DMS 273 (cell line): ENCODE results near the gene KCTD12.
"Not testable (repeated sequence)": the region's sequence is repeated elsewhere in the genome, so short reads cannot be mapped to it uniquely, and the experiment has no call there.

Source experiments
- DNase-seq: peaks from one replicate; lab custom pipeline; 2025; ENCODE audit not compliant: unreplicated experiment; lab: John Stamatoyannopoulos, UW

KCTD12 gene

DNA sequence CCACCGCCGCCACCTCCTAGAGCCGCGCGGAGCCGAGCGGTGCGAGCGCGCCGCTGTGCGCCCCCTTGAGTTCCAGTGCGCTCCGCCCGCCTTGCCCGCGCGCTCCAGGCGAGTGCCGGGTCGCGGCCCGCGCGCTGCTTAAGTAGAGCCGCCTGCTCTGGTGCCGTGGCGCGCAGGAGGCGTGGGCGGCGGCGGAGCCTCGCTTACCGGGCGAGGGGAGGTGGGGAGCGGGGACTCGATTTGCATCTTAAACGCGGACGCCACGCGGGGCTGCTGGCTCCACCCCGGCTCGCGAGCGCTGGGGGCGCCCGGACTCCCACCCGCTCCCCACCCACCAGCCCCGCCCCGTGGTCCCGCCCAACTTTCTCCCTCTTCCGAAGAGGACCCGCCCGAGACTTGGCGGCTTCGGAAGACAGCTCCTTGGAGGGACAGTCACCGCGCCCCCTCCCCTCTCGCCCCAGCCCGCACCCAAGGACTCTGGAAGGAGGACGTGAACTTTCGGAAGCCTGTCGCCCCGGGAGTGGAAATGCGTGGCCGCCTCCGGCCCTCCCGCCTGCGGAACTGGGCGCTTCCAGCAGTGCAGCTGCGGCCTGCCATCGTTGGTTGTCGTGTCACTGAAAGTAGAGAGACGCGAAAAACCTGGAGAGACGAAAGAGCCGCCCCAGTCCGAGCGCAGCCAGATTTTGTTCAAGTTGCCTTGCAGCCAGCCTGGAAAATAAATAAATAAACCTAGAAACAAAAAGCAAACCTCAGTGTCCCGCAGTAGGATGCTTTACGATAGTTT is at the start of gene KCTD12:
KCTD12 (minus strand) TSS at position 114 of the 784 bp plus-strand sequence. CDS start 257 bp downstream, outside the sequence.
- DNase-seq, result peak; percentile 88

DNA sequence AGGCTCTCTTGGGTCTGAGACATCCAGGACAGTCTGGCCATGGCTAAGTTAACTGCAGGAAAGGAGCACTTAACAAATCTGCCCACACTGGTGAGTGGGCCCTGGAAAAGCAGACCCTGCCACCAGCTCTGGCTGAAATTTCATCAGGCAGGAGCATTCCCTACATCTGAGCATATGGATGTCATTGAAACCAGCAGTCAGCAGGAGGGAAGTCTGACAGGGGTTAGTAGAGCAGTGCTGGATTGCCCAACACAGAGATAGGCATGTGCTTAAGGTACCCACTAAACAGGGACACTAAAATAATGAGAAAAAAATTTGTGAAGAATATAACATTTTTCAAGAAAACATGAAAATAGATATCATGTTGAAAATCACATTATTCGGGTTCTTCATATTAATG is 48.5 kb upstream of the KCTD12 start:
- peak; percentile 24 for DNase-seq

DNA sequence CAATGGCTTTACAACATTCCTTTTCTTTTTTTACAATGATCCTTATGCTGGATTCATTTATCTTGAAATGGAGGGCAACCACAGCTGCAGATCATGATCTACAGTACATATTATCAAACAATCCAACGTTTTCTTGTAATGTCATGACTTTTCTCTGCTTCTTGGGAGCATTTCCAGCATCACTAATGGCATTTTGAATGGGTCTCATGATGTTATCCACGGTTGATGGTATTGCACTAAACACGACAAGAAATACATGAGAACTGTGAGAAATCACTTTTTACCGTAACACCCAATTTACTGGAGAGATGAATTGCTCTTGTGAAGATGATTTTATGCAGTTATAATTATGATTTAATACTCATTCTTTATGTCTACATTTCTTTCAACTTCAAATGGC is 45.9 kb upstream of the KCTD12 start:
- no peak for DNase-seq

DNA sequence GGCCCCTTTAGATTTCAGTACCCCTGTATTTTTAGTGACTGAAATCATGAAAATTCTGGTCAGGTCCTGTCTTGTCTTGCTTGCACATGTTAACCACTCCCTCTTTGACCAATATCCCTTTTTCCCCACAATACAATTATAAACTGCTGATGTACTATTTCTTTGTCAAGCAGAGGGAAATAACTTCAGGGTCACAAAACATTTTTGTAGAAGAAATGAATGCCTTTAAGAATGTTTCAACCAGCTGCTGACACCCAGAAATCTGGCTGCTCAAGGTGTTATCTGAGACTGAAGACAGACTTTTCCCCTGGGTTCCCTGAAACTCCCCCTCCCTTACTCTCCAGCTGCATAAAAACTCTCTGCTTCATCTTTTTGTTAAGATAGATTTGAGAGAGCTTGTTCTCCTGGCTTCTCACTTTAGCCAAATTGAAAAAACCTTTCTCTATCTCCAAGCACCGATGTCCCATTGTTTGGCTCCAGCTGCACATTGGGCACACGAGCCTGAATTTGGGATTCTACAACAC is 43.7 kb upstream of the KCTD12 start:
- DNase-seq, result no peak

DNA sequence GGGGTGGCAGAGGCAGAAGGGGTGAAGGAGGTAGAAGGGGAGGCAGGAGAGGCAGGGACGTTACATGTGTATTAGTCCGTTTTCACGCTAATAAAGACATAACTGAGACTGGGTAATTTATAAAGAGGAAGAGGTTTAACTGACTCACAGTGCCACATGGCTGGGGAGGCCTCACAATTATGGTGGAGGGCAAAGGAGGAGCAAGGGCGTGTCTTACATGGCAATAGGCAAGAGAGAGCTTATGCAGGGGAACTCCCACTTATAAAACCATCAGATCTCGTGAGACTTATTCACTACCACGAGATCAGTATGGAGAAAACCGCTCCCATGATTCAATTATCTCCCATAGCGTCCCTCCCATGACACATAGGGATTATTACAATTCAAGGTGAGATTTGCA is 43.1 kb upstream of the KCTD12 start:
- DNase-seq, result no peak

DNA sequence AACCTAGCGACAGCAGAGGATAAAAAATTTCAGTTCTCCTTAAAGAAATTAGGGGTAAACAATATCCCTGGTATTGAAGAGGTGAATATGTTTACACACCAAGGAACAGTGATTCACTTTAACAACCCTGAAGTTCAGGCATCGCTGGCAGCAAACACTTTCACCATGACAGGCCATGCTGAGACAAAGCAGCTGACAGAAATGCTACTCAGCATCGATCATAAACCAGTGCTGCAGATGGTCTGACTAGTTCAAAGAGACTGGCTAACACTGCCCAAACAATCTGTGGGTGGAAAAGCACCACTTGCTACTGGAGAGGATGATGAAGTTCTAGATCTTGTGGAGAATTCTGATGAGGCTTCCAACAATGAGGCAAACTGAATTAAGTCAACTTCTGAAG is 42.3 kb upstream of the KCTD12 start:
- no peak for DNase-seq

DNA sequence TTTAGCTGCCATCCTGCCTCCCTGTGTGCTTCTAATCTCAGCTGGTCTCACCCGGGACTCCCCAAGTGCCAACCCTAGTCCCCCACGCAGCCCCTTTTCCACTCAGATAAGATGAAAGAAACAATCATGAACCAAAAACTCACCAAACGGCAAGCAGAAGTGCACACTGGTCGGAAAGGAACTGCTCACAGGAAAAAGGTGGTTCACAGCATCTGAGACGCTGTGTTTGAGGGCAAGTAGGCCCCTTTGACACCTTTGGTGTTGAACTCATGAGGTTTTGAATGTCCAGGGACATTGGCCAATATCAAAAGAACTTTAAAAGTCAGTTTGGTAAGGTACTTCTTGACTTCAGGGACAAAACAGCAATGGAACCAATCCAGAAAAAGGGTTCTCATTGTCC is 41.8 kb upstream of the KCTD12 start:
- DNase-seq, result no peak

DNA sequence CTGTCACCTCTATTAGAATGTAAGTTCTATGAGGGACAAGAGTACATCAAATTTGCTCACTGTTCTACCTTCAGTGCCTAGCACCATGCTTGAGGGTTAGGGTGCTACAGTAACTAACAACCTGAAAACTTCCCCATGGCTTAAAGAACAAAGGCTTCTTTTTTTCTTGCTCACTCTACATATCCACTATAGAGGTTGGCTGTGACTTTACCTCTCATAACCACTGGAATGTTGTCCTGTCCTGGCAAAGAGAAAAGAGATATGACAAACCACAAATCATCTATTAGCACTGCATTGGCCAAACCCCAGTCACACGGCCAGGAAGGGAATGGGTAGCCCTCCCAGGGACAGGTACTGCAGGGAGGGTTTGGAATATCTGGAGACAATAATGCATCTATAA is 38.9 kb upstream of the KCTD12 start:
- DNase-seq, result no peak

DNA sequence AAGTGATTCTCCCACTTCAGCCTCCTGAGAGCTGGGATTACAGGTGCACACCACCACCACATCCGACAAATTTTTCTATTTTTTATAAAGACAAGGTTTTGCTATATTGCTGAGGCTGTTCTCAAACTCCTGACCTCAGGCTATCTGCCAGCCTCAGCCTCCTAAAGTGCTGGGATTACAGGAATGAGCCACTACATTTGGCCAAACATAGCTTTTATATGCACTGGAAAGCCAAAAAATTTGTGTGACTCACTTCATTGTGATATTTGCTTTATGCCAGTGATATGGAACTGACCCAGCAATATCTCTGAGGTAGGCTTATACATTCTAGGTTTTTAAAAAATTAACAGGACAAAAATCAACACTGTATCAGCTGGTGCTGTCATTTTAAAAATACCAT is 35.3 kb upstream of the KCTD12 start:
- DNase-seq, result no peak

DNA sequence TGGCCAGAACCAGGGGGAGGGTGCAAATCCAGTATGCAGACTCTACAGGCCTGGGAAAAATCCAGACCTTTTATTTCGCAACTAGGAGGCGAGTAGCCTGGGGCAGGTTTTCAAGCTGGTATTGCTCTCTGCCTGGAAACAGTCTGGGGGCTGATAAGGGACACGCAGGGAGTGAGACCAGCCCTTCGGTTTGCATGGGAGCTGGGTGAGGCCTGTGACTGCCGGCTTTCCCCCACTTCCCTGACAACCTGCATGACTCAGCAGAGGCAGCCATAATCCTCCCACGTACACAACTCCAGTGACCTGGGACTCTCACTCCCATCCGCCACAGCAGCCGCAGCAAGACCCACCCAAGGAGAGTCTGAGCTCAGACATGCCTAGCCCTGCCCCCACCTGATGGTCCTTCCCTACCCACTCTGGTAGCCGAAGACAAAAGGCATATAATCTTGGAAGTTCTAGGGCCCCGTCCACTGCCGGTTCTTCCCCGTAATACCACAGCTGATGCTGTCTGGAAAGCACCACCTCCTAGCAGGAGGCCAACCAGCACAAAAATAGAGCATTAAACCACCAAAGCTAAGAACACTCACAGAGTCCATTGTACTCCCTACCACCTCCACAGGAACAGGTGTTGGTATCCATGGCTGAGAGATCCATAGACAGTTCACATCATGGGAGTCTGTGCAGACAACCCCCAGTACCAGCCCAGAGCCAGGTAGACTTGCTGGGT is 31.7 kb upstream of the KCTD12 start:
- not testable (repeated sequence) for DNase-seq

DNA sequence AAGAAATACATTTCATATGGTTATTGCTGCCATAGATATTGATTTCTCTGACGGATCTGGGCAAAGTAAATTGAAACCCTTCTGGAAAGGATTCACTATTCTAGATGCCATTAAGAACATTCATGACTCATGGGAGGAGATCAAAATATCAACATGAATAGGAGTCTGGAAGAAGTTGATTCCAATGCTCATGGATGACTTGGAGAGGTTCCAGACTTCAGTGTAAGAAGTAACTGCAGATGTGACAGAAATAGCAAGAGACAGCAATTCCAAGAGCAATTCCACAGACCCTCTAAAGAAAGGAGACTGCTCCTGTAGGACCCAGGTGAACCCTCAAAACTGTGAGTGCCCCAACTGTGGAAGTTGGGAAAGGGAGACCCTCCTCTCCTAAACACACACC is 30.9 kb upstream of the KCTD12 start:
- peak; percentile 3 for DNase-seq

DNA sequence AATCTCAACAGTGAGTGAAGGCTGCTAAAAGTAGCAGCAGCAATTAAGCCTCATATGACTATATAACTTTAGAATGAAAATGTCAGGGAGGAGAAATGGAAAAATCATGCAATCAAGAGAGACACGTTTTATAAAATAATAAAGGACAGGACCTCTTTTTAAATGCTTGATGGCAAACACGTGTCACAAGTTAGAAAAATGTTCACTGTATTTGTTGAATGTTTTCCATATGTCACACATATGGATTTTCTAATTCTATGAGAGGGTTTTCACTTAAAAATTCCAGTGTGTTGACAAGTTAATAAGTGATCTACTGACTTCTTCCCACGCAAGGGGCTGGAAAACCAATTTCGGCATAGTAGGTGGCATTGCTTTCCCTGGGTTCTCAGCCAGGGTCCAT is 27.7 kb upstream of the KCTD12 start:
- DNase-seq, result no peak

DNA sequence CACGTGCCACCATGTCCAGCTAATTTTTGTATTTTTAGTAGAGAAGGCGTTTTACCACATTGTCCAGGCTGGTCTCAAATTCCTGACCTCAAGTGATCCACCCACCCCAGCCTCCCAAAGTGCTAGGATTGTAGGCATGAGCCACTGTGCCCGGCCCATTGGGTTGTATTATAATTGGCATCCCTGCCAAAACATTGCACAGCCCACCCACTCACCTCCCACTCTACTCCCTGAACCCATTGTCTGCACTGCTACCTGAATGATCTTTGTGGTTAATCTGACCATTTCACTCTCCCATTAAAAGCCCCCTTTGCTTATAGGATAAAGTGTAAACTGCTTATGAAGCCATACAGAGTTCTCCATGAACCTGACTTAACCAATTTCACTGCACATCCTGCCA is 26.3 kb upstream of the KCTD12 start:
- no peak for DNase-seq

DNA sequence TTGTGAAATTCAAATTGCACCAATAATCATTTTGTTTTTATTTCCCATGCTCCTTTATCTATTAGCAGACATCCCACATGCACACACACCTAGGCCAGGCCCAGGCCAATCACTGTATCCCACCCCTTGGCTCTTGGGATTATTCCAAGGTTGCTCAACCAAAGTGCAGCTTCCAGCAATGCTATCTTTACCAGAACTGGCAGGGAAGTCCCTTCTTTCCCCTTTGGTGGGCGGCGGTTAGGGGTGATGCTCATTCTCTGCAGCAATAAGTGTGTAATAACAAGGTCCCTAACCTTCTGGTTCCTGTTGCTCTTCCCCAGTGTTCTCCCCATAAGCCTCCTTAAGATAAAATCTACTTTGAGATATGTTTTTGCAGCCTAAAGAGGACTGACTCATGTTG is 18.3 kb upstream of the KCTD12 start:
- no peak for DNase-seq

DNA sequence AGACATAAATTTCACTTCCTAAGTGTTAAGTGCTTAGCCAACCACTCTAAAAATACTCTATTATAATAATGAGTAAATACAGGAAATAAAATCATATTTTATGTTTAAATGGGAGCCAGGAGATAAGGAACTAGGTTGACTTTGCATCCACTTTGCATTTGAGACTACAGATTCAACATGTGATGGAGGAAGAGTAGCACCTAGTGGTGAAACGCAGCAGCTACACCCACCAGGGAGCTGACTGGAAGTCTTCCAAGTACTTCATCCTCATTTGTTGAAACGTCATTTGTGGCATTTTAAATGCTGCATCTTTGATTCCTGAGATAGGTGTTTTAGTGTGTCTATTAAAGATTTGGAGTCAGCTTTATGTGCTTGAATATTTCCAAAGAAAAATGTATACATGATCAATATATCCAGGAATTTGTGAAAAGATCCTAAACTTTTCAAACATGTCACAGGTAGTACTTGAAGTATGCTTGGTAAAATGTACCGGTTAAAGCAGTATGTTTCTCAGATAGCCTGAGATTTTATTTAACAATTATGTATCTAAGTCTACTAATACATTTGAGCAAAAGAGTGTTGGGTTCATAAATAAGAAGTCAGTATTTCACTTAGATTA is 17.4 kb upstream of the KCTD12 start:
- peak; percentile 78 for DNase-seq

DNA sequence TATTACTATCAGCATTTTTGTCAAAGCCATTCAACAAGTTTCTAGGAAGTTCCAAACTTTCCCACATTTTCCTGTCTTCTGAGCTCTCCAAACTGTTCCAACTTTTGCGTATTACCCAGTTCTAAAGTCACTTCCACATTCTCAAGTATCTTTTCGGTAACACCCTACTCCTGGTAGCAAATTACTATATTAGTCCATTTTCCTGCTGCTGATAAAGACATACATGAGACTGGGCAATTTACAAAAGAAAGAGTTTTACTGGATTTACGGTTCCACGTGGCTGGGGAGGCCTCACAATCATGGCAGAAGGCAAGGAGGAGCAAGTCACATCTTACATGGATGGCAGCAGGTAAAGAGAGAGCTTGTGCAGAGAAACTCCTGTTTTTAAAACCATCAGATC is 12.9 kb upstream of the KCTD12 start:
- DNase-seq, result not testable (repeated sequence)

DNA sequence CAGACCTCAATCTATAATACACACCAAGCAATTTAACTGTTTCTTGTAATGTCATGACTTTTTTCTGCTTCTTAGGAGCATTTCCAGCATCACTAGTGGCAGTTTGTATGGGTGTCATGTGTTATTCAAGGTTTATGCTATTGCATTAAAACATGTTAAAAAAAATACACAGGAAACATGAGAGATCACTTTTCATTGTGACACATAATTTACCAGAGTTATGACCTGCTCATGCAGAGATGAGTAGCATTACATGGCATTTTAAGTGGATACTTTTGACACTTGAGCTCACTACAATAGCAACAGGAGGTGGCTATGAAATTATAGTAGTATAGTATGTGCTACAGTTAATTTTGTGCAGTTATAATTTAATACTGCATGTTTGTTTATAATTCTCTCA is 11.0 kb upstream of the KCTD12 start:
- DNase-seq, result not testable (repeated sequence)

DNA sequence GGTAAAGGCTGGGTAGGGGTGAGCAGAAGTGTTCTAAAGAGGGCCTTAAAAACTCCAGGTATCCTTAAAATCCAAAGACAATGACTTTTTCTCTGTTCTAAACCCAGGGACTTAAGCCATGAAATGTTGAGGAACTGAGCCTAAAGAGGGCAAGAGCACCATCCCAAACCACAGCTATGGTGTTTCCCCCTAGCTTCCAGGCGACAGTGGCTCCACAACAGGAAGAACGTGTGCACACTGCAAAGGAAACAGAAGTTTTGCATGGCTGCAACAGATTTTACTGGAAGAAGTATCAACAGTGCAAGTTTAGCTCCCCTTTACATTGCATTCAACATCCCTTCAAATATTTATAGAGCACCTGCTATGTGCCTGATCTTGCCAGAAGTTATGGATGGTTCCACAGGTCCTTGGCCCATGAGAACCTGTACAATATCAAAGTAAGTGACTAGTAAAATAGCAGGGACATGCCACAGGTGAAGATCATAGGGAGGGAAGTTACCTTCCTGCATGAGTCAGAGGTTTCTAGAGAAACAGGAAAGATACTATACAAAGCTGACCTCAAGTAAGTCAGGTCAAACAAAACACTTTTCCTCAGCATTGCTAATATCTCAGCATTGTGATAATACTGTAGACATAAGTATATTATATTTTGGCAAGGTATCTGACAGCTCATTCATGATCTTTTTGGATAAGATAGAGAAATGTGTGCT is 8.4 kb upstream of the KCTD12 start:
- DNase-seq, result no peak

DNA sequence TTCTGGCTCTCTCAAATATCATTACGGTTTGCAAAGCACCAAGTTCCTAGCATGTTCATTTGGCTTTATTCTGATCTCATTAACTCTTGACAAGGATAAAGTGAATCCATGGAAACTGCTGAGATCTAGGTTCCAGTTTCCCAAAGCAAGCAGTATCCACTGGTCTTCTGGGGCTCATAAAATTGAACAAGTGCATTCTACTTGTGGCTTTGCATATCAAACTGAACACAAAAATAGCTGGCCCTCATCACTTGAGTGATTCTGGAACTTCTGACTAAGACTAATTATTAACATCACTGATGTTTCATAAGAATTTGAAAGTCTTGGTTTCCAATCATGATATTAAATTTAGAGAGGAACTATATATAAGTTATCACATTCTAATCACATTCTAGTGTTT is 6.3 kb upstream of the KCTD12 start:
- no peak for DNase-seq

DNA sequence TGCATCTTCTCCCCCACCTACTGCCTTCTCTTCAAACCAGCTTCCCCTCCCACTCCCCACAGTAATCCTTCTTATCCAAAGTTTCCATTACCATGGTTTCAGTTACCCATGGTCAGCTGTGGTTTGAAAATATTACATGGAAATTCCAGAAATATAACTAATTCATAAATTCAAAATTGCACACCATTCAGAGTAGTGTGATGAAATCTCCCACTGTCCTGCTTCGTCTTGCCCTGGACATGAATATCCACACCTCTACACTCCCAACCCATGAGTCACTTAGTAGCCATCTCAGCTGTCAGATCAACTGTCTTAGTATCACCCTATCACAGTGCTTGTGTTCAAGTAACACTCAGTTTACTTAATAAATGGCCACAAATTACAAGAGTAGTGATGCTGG is 3.8 kb upstream of the KCTD12 start:
- no peak for DNase-seq

DNA sequence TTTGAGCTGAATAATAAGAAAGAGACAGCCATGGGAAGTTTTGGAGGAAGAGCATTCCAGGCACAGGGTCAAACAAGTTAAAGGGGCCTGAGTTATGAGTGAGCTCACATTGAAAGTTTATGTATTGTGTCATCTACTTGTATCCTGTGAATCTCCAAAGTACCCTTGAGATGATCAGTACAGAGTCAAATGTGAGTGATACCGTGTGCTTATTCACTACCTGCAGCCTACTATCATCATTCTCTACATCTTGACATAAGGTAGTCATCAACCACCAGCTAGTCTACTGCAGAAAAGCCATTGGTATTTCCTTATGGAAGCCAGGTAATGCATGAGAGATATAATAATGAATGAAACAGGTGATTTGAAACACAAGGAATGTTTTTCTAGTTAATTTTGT is 3.0 kb upstream of the KCTD12 start:
- no peak for DNase-seq
